ENCODE data around the gene LRRC39.

DNA sequence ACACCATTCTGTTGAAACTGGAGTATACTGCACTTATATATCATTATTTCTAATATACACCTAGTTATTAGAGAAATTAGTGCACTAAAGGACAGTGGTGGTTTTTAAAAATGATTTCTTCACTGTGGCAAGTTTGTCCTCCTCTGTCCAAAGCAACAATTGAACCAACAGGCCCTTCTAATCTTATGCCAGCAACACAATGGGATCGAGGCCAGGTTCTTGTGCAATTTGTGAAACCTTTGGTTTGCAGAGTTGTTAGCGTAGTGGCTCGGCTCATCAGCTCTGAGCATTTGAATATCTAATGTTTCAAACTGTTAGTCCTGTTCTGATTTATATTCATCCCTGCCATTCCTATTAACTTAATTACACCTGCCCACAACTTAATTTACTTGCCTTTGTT, 9.9 kb upstream of the LRRC39 start:
- TF ChIP-seq CTCF (IDR thresholded peaks at IDR 0.05) (no peak), POLR2A (IDR thresholded peaks at IDR 0.05) (no peak), POLR2AphosphoS5 (IDR thresholded peaks at IDR 0.05; ENCODE audit: insufficient read depth in 1 of 2, low read depth in 1 of 2) (no peak)
